Choroid plexus epithelial cell (primary cell): ENCODE data around the gene TCN1.

ENCODE experiments used
- DNase-seq: peaks from one replicate; pipeline ENCODE4 v3.0.0-alpha.2; 2010; ENCODE audit warnings: low read depth
- H3K4me3 ChIP-seq: 2 replicates; pipeline ENCODE4 v1.5.1; 2011; ENCODE audit warnings: low read depth, mild to moderate bottlenecking, control low read depth, low read length, moderate library complexity
- TF ChIP-seq, protein P1 (sequence below): conservative IDR thresholded peaks from 2 replicates; pipeline ENCODE4 v1.5.1; 2011; ENCODE audit warnings: low read depth, mild to moderate bottlenecking, control low read depth, inconsistent platforms, low read length, moderate library complexity

The TCN1 gene

GRCh38 chr11:59807047-59807610 is 59.2 kb downstream of the TCN1 start:
- no peak for DNase-seq
- H3K4me3 ChIP-seq = no peak overlapping the region
- TF ChIP-seq, protein P1, sequence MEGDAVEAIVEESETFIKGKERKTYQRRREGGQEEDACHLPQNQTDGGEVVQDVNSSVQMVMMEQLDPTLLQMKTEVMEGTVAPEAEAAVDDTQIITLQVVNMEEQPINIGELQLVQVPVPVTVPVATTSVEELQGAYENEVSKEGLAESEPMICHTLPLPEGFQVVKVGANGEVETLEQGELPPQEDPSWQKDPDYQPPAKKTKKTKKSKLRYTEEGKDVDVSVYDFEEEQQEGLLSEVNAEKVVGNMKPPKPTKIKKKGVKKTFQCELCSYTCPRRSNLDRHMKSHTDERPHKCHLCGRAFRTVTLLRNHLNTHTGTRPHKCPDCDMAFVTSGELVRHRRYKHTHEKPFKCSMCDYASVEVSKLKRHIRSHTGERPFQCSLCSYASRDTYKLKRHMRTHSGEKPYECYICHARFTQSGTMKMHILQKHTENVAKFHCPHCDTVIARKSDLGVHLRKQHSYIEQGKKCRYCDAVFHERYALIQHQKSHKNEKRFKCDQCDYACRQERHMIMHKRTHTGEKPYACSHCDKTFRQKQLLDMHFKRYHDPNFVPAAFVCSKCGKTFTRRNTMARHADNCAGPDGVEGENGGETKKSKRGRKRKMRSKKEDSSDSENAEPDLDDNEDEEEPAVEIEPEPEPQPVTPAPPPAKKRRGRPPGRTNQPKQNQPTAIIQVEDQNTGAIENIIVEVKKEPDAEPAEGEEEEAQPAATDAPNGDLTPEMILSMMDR = no peak

DNA sequence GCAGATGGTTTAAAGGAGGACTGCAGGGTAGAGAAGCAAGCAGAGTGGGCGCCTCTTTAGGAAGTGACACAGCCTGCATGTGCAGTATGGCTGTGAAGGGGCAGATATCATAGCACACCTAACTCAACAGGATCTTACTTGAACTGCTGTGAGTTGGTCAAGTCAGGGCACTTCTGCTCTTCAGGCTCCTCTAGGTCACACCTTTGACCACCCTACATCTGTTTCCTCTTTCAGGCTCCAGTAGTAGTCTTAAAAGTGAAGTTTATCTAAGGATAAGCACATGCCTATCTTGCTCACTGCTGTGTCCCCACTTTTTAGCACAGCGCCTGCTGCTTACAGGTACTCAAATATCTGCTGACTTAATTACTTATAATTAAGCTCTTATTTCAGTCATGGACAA is 62.2 kb downstream of the TCN1 start:
- TF ChIP-seq, protein P1 = no peak
- no peak for DNase-seq
- no peak overlapping the region for H3K4me3 ChIP-seq
